AG09319 (cell line): Measurements from ENCODE around the gene SAA4.
A peak's percentile ranks its signal among the peaks of the same experiment; 100 is the strongest.
"Not testable (repeated sequence)": the region's sequence is repeated elsewhere in the genome, so short reads cannot be mapped to it uniquely, and the experiment has no call there.

ENCODE experiments used
- DNase-seq: peaks from one replicate; pipeline ENCODE4 v3.0.0-alpha.2; 2010; ENCODE audit warnings: low read depth; ENCODE audit errors: extremely low read depth
- CTCF ChIP-seq: IDR thresholded peaks from 2 replicates; pipeline ENCODE4 v1.5.1; 2011; ENCODE audit warnings: low read depth, mild to moderate bottlenecking, inconsistent platforms, low read length, moderate library complexity

SAA4 gene

GRCh38 chr11:18222814-18223421 is 13.7 kb downstream of the SAA4 start:
- DNase-seq: no peak
- TF ChIP-seq CTCF: no peak

GRCh38 chr11:18221274-18221876 is 15.2 kb downstream of the SAA4 start:
- DNase-seq: no peak
- no peak for TF ChIP-seq CTCF

- TF ChIP-seq CTCF: no peak
- no peak for DNase-seq
Measured at GRCh38 chr11:18209058-18209457, 27.5 kb downstream of the SAA4 start.

- no peak for DNase-seq
- no peak for TF ChIP-seq CTCF
Measured at GRCh38 chr11:18204771-18205170, 31.8 kb downstream of the SAA4 start.

GRCh38 chr11:18204220-18204619 is 32.4 kb downstream of the SAA4 start:
- DNase-seq: no peak
- no peak for TF ChIP-seq CTCF

GRCh38 chr11:18203723-18204122 is 32.9 kb downstream of the SAA4 start:
- DNase-seq: no peak
- TF ChIP-seq CTCF: peak; percentile 21; the same call in 1 of the 2 replicates

GRCh38 chr11:18197738-18198137 is 38.9 kb downstream of the SAA4 start:
- not testable (repeated sequence) for DNase-seq

- no peak for DNase-seq
- TF ChIP-seq CTCF: no peak
Measured at GRCh38 chr11:18196532-18196931, 40.1 kb downstream of the SAA4 start.
